Endothelial cell of umbilical vein (primary cell): ENCODE measurements around the gene PHLDB2. TPM values are rescaled to one million over a fixed set of nuclear protein-coding genes. Genes with fewer than 3 reads are reported as not detected.

ENCODE experiments used
- BruUV-seq: library from RNA; stranded (reverse); fragments of 400-500 nt; replicated peaks from 2 replicates; lab custom pipeline; 2021; lab: Mats Ljungman, UMichigan
- CTCF ChIA-PET: fragments of 300-600, 350-600 bp; sonication (Branson Sonifier 250); formaldehyde crosslinking; loops from one replicate; lab custom pipeline; 2021; ENCODE audit warnings: antibody characterized with exemption, inconsistent platforms; lab: Charles Lee
- POLR2A ChIA-PET: fragments of 300-600, 350-600 bp; sonication (Branson Sonifier 250); formaldehyde crosslinking; loops from one replicate; lab custom pipeline; 2021; ENCODE audit warnings: antibody characterized with exemption, inconsistent platforms; lab: Charles Lee
- DNase-seq: peaks from one replicate; pipeline ENCODE4 v3.0.0-alpha.2; 2011; ENCODE audit warnings: low read depth, low spot score
- FAIRE-seq: peaks from 2 replicates; lab custom pipeline; 2011; peaks lifted over from hg19 to GRCh38; lab: Jason Lieb, UNC
- H2AFZ ChIP-seq: 2 replicates; pipeline ENCODE4 v1.6.0; 2012; ENCODE audit warnings: low read depth, low read length, control low read depth, inconsistent platforms
- H3K27ac ChIP-seq: 2 replicates; pipeline ENCODE4 v1.5.1; 2011; ENCODE audit warnings: low read depth, mild to moderate bottlenecking, control low read depth, low read length, moderate library complexity; ENCODE audit not compliant: insufficient read depth
- H3K27me3 ChIP-seq, 2 experiments: 2 replicates each; pipeline versions ENCODE4 v1.6.0 to v1.6.1; 2011; ENCODE audit warnings: low read length in 2 of 2, mixed read lengths in 1 of 2; ENCODE audit not compliant: control insufficient read depth in 2 of 2, insufficient read depth in 2 of 2
- H3K36me3 ChIP-seq, 2 experiments: 2 replicates in 1 of 2; 3 replicates in 1 of 2; pipeline ENCODE4 v1.5.1; 2011; ENCODE audit warnings: low read length in 2 of 2, mild to moderate bottlenecking in 1 of 2, moderate library complexity in 1 of 2; ENCODE audit not compliant: control insufficient read depth in 2 of 2, insufficient read depth in 2 of 2; ENCODE audit errors: extremely low read depth in 1 of 2
- H3K4me1 ChIP-seq: 3 replicates; pipeline ENCODE4 v1.5.1; 2011; ENCODE audit warnings: mild to moderate bottlenecking, low read length; ENCODE audit not compliant: control insufficient read depth, insufficient read depth; ENCODE audit errors: extremely low read depth
- H3K4me2 ChIP-seq: 2 replicates; pipeline ENCODE4 v1.6.1; 2011; ENCODE audit warnings: low read length, control low read depth, mixed read lengths; ENCODE audit not compliant: insufficient read depth
- H3K4me3 ChIP-seq, 3 experiments: fragments of 200-600 bp in 1 of 3; sonication (generic), shearing (Covaris generic) in 1 of 3; replicated peaks in 1 of 3; 2 replicates each; pipeline ENCODE4 v1.5.1; 2011 to 2016; ENCODE audit warnings: control low read depth in 3 of 3, low read length in 3 of 3, mild to moderate bottlenecking in 2 of 3, inconsistent platforms in 1 of 3, low read depth in 1 of 3, moderate library complexity in 1 of 3; ENCODE audit not compliant: insufficient read depth in 1 of 3
- H3K79me2 ChIP-seq: 2 replicates; pipeline ENCODE4 v1.6.0; 2012; ENCODE audit warnings: low read length, inconsistent platforms; ENCODE audit not compliant: control insufficient read depth, insufficient read depth
- H3K9ac ChIP-seq: replicated peaks from 2 replicates; pipeline ENCODE3; 2011; ENCODE audit warnings: low read length, control low read depth; ENCODE audit not compliant: insufficient read depth; ENCODE audit errors: extremely low read depth
- H3K9me1 ChIP-seq: replicated peaks from 3 replicates; pipeline ENCODE4 v1.6.0; 2011; ENCODE audit warnings: mild to moderate bottlenecking, low read length; ENCODE audit not compliant: control insufficient read depth, insufficient read depth; ENCODE audit errors: extremely low read depth
- H3K9me3 ChIP-seq: replicated peaks from 2 replicates; pipeline ENCODE4 v1.5.1; 2012; ENCODE audit warnings: low read length, inconsistent platforms; ENCODE audit not compliant: control insufficient read depth, insufficient read depth
- H4K20me1 ChIP-seq: replicated peaks from 2 replicates; pipeline ENCODE3; 2011; ENCODE audit warnings: mild to moderate bottlenecking, low read length; ENCODE audit not compliant: control insufficient read depth, insufficient read depth; ENCODE audit errors: extremely low read depth
- CTCF ChIP-seq, 2 donors: IDR thresholded peaks; 1 replicate in 1 of 2; 2 replicates in 1 of 2; pipeline ENCODE4 v1.5.1; 2011; ENCODE audit warnings: low read length in 2 of 2, mild to moderate bottlenecking in 2 of 2, moderate library complexity in 2 of 2, control low read depth in 1 of 2, inconsistent platforms in 1 of 2, low read depth in 1 of 2; ENCODE audit not compliant: insufficient read depth in 1 of 2; ENCODE audit errors: extremely low read depth in 1 of 2
- EZH2 ChIP-seq: IDR thresholded peaks from 2 replicates; pipeline ENCODE4 v1.6.1; 2012; ENCODE audit warnings: borderline replicate concordance, low read depth, mild to moderate bottlenecking, moderate library complexity, low read length, inconsistent platforms; ENCODE audit not compliant: severe bottlenecking
- POLR2AphosphoS5 ChIP-seq: IDR thresholded peaks from 2 replicates; pipeline ENCODE4 v1.6.1; 2012; ENCODE audit warnings: low read depth, mild to moderate bottlenecking, control low read depth, low read length, moderate library complexity; ENCODE audit not compliant: insufficient read depth
- dilution Hi-C: fragments of 300-500 bp; cut with MboI; formaldehyde crosslinking; loops from one replicate; pipeline ENCODE4 v1.15.0; 2019; ENCODE audit warnings: low sequenced_read_pairs; ENCODE audit not compliant: extremely low pct_ligation_motif_present
- intact Hi-C: fragments of 100-400 bp; cut with micrococcal nuclease; formaldehyde crosslinking; loops from one replicate; pipeline ENCODE4 v1.10.0; 2022
- polyA plus RNA-seq, 4 experiments: library from polyadenylated mRNA; depleted of rRNA in 3 of 4; stranded (reverse) in 3 of 4; unstranded in 1 of 4; fragments of >200 nt; gene quantifications; 2 replicates each; pipeline versions ENCODE4 v1.2.1 to v1.2.3, GENCODE V29; 2011 to 2012; ENCODE audit warnings: missing spikeins in 1 of 4
- total RNA-seq: library from RNA; stranded (reverse); gene quantifications from 2 replicates; pipeline ENCODE4 v1.2.3, GENCODE V29; 2021

PHLDB2 gene
- total and polyA plus RNA-seq, 2 donors (not counting 3 experiments of a cell fraction or from before 2014, with no cell fraction given): 22.4 to 104 TPM

- peaks cover 26% of the 10 kb centered on the region for H3K4me1 ChIP-seq
- peak overlapping the region; percentile 67 for H2AFZ ChIP-seq
- intact Hi-C loops: loop anchor here (1.0 kb wide), 11 partner anchors 10 to 298 kb away; no protein-coding TSS in a partner anchor
- POLR2A ChIA-PET: interaction anchor here (0.9 to 1.8 kb wide), 6 partner anchors 10 to 109 kb away, joined by 3 to 6 read pairs (median 4); partner anchors contain the start of gene ABHD10
- DNase-seq (peak; percentile 80), FAIRE-seq (peak; percentile 85)
- no peaks in the 10 kb centered on the region for H3K27me3 ChIP-seq
- peak overlapping the region; percentile 88 for H3K27ac ChIP-seq
- no peaks in the 10 kb centered on the region for H3K79me2 ChIP-seq
- H3K4me3 ChIP-seq: no peak overlapping the region
- no peaks in the 10 kb centered on the region for H3K9me1 ChIP-seq
- H3K4me2 ChIP-seq: peak overlapping the region; percentile 60
- H4K20me1 ChIP-seq: no peaks in the 10 kb centered on the region
- H3K9ac ChIP-seq: peak overlapping the region; percentile 61
- CTCF ChIA-PET: interaction anchor here (1.0 to 7.9 kb wide), 26 partner anchors 10 to 298 kb away, joined by 3 to 239 read pairs (median 12); partner anchors contain the start of genes ABHD10 and PHLDB2
- dilution Hi-C loops: no loop called here
- H3K36me3 ChIP-seq: peaks cover 10 to 15% of the 10 kb centered on the region in 2 experiments
- TF ChIP-seq CTCF (IDR thresholded peaks at IDR 0.05; ENCODE audit: extremely low read depth in 1 of 2, insufficient read depth in 1 of 2, low read depth in 1 of 2, low read length in 2 of 2): no peak
- peak; percentile 34 for TF ChIP-seq POLR2AphosphoS5
- BruUV-seq: no TSS peak
- no peaks in the 10 kb centered on the region for H3K9me3 ChIP-seq
These were observed 108.0 kb downstream of the PHLDB2 start for GRCh38 chr3:111967068-111967467.

GRCh38 chr3:111967651-111968274 lies 108.7 kb downstream of the PHLDB2 start:
- no peaks in the 10 kb centered on the region for H4K20me1 ChIP-seq
- intact Hi-C loops: loop anchor here (1.0 kb wide), 11 partner anchors 10 to 298 kb away; no protein-coding TSS in a partner anchor
- no peaks in the 10 kb centered on the region for H3K9me3 ChIP-seq
- BruUV-seq: no TSS peak
- TF ChIP-seq EZH2 (no peak), CTCF (IDR thresholded peaks at IDR 0.05; ENCODE audit: extremely low read depth in 1 of 2, insufficient read depth in 1 of 2, low read depth in 1 of 2, low read length in 2 of 2) (peak; percentile 78 to 87)
- no peak overlapping the region for H3K4me3 ChIP-seq
- POLR2A ChIA-PET: interaction anchor here (0.9 to 1.8 kb wide), 6 partner anchors 10 to 109 kb away, joined by 3 to 6 read pairs (median 4); partner anchors contain the start of gene ABHD10
- DNase-seq (peak; percentile 84), FAIRE-seq (peak; percentile 88)
- dilution Hi-C loops: no loop called here
- CTCF ChIA-PET: interaction anchor here (0.5 to 7.9 kb wide), 30 partner anchors 11 to 299 kb away, joined by 3 to 239 read pairs (median 9); partner anchors contain the start of genes ABHD10 and PHLDB2
- peaks cover 26% of the 10 kb centered on the region for H3K4me1 ChIP-seq
- no peak overlapping the region for H2AFZ ChIP-seq
- peak overlapping the region; percentile 61 for H3K9ac ChIP-seq
- H3K36me3 ChIP-seq: peaks cover 10 to 13% of the 10 kb centered on the region in 2 experiments
- H3K27ac ChIP-seq: peak overlapping the region; percentile 88
- H3K79me2 ChIP-seq: no peaks in the 10 kb centered on the region
- H3K4me2 ChIP-seq: peak overlapping the region; percentile 60
- H3K27me3 ChIP-seq: no peaks in the 10 kb centered on the region
- H3K9me1 ChIP-seq: no peaks in the 10 kb centered on the region
